HG02759 (cell line): Measurements from ENCODE around the gene NAT16.

Experiments used
- ATAC-seq: cut with Tn5 transposase; IDR thresholded peaks from one replicate; pipeline ENCODE4 v1.9.1; 2021; ENCODE audit warnings: mild to moderate bottlenecking, moderate library complexity; ENCODE audit not compliant: unreplicated experiment

Gene NAT16

DNA sequence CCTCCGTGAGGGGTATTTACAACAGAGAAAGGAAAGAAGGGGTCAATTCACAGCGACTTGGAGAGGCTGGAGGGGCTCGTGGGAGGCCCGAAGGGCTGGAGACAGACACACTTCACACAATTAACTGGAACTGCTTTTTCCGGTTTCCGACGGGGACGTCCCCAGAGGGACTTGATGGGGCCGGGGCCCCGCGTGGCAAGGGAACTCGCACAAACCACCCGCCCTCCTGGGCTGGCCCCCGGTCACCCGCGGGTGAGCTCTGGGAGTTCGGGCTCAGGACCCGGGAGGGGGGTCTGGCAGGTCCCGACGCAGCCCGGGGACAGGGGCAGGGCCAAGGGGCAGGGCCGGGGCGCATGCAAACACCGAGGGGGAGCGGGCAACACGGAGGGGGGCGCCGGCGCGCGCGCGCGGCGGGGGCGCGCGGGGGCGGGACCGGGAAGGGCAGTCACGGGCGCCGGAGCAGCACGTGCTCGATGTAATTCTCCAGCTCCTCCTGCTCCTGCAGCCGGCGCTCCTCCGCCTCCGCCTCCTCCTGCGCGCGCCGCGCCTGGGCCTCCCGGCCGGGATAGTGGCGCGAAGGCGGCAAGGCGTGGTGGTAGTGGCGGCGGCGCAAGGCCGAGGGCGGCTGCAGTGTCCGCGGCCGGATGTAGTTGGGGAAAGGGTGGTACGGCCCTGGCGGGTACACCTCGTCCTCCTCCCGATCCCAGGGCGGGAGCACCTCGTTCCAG, 17.4 kb downstream of the NAT16 start:
- no peak for ATAC-seq

DNA sequence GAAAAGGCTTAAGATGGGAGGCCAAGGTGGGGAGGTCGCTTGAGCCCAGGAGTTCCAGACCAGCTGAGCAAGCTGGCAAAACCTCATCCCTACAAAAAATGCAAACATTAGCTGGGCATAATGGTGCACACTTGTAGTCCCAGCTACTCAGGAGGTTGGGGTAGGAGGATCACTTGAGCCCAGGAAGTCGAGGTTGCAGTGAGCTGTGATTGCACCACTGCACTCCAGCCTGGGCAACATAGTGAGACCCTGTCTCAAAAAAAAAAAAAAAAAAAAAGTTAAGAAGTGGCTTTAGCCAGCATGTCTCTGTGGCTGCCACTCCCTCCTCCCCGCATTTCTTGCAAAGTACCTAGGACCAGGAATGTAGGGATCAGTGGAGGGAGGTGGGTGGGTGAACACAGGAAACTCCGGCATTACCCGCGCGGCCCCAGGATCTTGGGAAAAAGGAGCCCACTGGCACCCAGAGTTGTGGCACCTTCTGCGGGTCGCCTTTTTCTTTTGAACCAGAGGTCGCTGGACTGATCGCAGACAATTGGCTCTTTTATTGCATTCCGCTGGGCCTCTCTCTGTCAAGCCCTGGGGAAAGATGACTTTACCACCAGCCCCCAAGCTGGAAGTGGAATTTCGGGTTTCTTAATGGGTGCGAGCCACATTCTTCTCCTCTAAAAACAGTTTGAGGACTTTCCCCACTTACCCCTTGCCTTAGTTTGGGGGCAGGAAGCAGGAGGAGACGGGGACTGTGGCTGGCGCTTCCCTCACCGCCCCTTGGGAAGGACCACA, 18.2 kb downstream of the NAT16 start:
- no peak for ATAC-seq

DNA sequence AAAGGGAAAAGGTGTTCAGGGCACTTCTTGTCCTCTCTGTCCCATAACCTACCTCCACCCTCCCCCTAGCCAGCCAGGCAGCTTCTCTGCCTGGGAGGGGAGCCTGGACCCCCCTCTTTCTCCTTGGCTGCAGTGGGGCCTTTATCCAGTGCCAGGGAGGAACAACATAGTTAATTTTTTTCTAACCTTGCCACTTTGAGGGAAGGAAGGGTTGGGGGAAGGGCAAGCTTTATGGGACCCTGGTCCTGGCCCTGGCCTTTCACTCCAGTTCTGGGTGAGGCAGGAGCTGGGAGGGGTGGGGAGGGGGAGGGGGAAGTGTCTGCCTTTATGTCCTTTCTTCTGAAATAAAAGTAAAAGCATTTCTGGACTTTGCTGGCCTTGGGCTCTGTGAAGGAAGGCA, 19.2 kb downstream of the NAT16 start:
- no peak for ATAC-seq

DNA sequence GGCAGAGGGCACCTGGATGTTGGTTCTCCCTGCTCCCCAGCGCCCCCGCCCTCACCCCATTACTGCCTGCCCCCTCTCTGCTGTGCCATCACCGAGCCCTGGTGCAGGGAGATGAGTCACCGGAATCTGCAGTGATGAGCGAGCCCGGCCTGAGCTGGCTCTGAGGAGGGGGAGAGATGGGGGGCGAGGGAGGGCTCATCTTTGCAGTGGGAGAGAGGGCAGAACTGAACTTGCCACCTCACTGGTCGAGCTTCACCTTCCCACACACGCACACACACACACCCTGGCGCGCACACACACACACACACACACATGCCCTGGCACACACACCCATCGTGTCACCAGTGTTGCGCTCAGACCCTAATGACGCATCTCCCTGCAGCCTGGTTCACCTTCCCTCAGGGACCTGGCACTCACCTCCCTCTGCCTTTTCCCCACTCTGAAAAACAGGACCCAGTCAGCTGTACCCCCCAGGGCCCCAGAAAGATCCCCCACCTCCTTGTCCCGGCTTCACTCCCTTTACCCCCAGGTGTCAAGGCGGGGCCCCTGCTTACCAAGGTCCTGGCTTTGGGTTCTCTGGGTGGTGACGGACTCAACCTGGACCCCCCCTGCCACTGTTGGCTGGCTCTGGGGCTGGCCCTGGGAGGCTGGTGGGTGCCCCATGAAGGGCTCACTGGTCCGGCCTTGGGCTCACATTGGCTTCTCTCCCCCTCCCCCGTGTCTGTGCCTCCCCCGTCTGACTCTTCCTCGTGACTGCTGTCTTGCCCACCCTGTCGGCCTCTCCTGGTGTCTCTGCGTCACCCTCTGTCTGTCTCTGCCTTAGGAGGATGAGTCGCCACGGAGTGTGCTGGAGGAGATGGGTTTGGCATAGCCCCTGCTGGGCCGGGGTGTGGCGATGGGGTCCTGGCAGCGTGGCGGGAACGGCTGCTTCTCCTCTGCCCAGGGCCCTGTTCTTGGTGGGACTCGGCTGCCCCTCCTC, 20.1 kb downstream of the NAT16 start:
- ATAC-seq: no peak

DNA sequence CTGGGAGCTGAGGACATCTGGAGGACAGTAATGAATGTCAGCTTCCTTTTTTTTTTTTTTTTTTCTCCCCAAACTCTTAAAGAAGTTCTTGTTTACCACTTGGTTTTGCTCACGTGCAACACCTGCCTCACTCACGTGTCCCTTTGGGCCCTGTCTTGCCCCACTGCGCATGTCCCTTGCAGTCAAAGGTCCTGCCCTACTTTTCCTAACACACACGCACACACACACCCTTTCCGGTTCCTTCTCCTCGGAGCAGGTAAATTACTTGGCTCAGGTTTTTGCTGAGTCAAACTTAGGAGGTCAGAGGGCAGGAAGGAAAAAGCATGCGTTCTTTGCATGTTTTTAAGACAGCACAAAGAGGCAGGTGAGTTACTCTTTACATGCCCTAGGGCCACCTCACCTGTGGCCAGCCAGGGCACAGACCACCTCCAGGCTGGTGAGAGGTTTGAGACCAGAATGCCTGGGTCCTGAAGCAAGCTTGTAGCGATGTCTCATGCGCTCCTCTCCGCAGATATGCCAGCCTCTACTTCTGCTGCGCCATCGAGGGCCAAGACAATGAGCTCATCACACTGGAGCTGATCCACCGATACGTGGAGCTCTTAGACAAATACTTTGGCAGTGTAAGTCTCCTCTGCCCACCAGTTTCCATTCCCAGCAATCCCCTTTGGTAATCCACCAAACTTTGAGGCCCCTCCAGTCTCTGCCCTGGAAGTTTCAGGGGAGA, 23.1 kb downstream of the NAT16 start:
- no peak for ATAC-seq

DNA sequence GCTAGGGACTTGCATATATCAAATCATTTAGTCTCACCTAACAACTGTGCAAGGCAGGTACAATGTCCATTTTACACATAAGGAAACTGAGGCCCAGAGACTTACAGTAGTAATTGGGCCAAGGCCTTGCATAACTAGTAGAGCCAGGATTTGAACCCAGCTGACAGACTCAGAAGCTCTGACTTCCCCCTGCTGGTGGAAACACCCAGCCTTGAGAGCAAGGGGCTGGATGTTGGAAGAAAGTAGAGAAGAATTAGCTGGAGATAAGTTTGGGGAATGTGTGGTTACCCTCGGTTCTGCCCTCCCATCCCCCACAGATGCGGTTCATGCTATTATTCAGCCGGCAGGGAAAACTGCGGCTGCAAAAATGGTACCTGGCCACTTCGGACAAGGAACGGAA, 23.8 kb downstream of the NAT16 start:
- no peak for ATAC-seq

DNA sequence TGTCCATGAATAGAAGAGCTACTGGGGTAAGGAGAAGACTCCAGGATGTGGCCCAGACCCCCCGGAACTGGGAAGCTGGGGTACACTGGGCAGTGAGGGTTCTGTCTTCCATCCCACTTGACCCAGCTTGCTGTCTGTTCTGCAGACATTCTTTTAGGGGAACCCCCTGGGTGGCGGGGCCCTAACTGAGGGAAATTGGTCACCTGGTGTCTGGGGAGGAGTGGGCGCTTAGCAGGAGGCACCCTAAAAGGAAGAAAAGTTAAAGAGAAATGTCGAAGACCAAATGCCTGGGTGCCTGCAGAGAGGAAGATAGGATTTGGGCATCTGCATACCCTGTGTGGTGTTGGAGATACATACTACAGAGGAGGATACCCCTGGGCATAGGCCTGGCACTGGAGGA, 24.8 kb downstream of the NAT16 start:
- ATAC-seq: no peak

DNA sequence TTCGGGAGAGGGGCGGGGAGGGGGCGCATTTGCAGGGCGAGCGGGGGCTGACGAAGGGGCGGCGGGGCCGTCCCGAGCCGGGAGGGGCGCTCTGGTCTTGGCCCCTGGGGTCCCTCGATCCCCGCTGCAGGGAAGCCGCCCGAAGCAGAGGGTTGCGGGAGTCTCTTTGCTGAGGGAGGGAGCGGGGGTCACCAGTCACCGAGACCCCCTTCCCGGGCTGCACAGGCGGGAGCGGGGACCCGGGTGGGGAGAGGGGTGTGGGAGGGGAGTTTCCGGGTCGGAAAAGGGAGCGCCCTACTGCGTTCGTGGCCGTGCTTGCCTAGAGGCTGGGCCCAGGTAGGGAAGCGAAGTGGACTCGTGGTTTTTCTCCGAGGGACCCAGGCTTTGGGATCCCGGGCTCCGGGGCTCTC, 25.4 kb downstream of the NAT16 start:
- ATAC-seq: peak; percentile 23

DNA sequence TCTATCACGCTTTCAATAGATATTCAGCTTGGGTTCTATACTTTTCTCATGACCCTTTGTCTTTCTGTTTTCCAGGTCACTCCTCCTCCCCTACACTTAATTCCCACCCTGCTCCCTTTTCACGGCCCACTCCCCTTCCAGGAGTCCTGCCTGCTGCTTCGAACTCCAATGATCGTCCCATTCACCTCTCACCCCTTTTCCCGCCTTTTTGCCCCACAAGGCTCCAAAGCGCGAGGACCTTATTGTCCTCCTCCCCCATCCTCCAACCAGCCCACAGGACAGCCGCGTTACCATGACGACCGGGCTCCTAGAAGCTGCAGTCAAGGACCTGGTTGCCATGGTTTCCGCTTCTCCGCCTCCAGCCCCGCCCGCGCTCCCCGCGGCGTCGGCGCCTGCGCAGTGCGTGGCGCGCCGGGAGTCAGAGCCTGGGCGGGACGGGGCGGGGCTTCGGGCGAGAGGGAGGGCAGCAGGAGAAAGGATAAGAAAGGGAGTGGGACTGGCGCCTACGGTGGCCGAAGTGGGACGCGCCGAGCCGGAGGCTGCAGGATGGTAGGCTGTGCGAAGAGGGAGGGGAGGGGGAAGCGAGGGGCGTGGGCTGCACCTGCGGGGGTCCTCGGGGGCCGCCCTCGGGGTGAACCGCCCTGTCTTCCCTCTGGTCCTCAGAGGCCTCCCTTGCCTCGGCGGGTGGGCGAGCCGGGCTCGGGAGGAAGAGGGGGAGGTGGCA, 26.0 kb downstream of the NAT16 start, which contains the start of gene AP1S1:
Gene AP1S1, plus strand, starts transcription at position 508 of the 724 bp plus-strand sequence. Its CDS starts 39 bp downstream, at position 547.
- ATAC-seq: peak; percentile 84

DNA sequence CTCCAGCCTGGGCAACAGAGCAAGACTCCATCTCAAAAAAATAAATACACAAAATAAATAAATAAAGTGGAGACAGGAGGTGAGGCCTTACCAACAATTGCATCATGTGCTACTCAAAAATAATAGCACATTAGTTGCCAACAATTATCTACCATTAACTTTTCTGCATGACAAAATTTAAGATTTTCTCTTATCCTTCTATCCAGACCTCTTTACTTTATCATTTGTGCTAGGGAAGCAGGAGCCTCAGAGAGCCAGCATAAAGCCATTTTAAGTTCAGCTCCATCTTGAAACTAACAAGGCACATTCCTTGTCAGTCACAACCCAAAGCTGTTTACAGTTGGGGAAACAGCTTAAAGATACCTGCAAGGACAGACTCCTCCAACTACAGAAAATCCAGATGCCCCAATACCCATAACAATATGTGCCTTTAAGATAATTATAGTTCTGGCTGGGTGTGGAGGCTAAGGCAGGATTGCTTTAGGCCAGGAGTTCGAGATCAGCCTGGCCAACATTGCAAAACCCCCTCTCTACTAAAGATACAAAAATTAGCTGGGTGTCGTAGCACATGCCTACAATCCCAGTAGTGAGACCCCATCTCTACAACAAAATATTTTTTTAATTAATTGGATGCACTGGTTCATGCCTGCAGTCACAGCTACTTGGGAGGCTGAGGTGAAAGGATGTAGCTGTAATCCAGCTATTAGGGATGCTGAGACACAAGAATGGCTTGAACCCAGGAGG, 28.0 kb downstream of the NAT16 start:
- ATAC-seq: no peak

DNA sequence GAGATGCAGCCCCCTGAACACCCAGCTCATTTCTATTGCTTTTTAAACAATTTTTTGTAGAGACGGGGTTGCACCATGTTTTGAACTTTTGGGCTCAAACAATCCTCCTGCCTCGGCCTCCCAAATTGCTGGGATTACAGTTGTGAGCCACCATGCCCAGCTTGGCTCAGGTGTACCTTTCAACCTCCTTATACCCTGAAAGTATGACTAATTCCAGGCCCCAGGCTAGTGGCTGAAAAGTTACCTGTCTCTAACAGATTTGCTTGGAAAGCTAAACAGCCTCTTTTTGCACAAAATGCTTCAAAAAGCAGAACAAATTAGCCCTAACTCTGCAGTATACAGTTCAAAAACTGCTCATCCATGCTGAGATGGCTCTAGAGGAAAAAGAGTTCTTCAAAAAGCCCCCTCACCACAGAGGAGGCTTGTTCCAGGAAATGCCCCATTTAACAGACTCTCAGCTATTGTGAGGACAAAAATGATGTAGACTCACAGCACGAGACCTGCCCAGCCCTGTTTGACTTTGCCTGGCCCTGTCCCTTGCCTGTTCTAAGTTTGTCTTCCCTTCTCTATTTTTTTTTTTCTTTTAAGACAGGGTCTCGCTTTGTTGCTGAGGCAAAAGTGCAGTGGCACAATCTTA, 39.2 kb downstream of the NAT16 start:
- no peak for ATAC-seq

DNA sequence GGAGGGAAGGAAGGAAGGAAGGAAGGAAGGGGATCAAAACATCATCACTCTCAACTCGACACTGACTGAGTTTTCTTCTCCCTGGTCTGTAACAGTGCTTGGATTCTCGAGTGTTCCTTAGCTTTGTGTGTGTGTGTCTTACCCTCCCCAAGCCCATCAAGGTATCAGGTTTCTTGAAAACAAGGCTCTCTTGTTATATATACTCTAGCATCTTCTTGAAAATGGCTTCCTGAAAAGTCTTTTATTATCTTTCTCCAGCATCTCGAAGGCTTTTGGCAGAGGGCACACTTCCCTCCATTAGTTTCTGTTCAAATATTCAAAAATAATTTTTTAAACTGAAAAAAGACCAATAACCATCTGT, 39.8 kb downstream of the NAT16 start:
- no peak for ATAC-seq

DNA sequence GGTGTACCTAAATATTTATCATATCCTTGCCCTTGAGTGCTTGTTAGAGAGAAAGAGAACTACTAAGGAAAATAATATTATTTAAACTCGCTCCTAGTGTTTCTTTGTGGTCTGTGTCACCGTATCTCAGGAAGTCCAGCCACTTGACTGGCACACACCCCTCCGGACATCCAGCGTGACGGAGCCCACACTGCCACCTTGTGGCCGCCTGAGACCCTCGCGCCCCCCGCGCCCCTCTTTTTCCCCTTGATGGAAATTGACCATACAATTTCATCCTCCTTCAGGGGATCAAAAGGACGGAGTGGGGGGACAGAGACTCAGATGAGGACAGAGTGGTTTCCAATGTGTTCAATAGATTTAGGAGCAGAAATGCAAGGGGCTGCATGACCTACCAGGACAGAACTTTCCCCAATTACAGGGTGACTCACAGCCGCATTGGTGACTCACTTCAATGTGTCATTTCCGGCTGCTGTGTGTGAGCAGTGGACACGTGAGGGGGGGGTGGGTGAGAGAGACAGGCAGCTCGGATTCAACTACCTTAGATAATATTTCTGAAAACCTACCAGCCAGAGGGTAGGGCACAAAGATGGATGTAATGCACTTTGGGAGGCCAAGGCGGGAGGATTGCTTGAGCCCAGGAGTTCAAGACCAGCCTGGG, 41.8 kb downstream of the NAT16 start:
- peak; percentile 87 for ATAC-seq

DNA sequence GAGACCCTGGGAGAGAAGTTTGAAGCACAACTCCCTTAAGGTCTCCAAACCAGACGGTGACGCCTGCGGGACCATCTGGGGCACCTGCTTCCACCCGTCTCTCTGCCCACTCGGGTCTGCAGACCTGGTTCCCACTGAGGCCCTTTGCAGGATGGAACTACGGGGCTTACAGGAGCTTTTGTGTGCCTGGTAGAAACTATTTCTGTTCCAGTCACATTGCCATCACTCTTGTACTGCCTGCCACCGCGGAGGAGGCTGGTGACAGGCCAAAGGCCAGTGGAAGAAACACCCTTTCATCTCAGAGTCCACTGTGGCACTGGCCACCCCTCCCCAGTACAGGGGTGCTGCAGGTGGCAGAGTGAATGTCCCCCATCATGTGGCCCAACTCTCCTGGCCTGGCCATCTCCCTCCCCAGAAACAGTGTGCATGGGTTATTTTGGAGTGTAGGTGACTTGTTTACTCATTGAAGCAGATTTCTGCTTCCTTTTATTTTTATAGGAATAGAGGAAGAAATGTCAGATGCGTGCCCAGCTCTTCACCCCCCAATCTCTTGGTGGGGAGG, 42.4 kb downstream of the NAT16 start:
- ATAC-seq: no peak

DNA sequence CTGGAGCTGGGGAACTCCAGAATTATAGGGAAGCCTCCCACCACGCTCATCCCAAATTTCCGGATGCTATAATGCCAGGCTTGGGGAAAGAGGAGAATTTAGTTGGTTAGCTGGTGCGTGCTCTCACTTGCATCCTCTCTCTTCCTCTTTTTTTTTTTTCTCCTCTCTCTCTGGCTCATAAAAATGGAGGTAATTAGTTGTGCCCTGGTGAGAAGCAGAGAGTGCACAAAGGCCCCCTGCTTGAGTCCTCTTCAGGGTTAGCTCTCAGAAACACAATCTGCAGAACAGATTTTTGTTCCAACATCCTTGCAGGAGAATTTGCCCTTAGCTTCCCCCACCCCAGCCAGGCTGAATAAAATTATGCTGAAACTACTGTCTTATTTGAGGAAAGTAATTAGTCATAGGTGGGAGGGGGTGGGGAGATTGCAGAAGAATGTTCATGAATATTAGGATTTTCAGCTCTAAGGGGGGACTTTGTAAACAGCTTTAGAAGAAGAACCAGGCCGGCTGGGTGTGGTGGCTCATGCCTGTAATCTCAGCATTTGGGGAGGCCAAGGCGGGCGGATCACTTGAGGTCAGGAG, 45.6 kb downstream of the NAT16 start:
- no peak for ATAC-seq

DNA sequence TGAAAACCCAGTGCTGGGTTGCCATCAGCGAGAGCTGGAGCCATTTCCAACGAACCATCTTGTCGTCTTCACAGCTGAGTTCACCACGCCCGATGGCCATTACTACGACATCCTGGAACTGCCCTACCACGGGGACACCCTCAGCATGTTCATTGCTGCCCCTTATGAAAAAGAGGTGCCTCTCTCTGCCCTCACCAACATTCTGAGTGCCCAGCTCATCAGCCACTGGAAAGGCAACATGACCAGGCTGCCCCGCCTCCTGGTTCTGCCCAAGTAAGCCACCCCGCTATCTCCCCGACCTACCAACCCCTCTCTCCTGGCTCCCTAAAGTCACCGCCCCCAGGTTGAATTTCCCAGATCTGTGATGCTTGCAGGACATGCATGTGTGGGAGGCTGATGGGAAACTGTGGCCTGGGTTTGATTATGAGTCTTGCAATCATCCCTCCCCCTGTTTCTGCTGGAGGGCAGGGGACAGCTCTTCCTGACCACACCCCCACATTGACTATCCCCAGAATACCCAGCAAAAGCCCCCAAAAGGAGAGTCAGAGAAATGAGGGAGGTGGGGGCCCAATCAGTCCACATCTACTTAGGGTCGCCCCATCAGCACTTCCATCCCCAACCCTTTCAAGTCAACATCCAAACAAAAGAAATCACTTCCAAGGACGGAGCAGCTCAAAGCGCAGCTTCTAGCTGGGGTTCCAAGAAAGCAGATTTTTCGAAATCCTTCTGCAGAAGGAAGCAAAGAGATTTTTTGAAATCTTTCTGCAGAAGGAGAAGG, 46.3 kb downstream of the NAT16 start:
- ATAC-seq: no peak
